ENCODE data around the gene CASKIN2. TPM values are rescaled to one million over a fixed set of nuclear protein-coding genes. Genes with fewer than 3 reads are reported as not detected.

The CASKIN2 gene
- total RNA-seq, 1 donor from 2014 or later = 5.7 TPM

DNA sequence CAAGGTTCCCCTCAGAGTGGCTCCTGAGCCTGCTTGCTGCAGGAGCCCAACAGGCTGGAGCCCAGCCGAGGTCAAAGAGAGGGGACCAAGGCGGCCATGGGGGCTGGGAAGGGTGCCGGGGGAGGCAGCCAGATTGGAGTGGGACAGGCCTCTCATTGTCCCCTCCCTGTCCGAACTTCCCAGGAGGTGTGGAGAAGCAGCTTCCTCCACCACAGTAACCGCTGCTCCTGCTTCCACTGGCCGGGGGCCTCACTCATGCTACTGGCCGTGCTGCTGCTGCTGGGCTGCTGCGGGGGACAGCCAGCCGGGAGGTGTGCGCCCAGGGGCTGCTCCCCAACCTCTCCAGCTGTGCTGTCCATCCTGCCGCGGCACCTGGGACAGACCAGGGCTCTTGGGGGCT lies 29.6 kb downstream of the CASKIN2 start:
- peaks cover 16% of the 10 kb centered on the region for H3K4me1 ChIP-seq
- H3F3A ChIP-seq (ENCODE audit: low read depth) = peaks cover 16% of the 10 kb centered on the region
- no peaks in the 10 kb centered on the region for H3K9me3 ChIP-seq (ENCODE audit: low read depth)
- DNase-seq (ENCODE audit: low spot score) = no peak
- Mint-ChIP-seq H3K27ac (no peak overlapping the region), H3K27me3 (ENCODE audit: insufficient read depth, low read depth) (peaks cover 15% of the 10 kb centered on the region), H3K36me3 (peaks cover 8% of the 10 kb centered on the region), H3K4me1 (peaks cover 24% of the 10 kb centered on the region), H3K4me3 (no peak overlapping the region), H3K9me3 (no peaks in the 10 kb centered on the region)
- TF ChIP-seq EZH2phosphoT487 (IDR thresholded peaks at IDR 0.05) (no peak), EZH2 (IDR thresholded peaks at IDR 0.05) (no peak)
- TF ChIP-seq, protein P1, sequence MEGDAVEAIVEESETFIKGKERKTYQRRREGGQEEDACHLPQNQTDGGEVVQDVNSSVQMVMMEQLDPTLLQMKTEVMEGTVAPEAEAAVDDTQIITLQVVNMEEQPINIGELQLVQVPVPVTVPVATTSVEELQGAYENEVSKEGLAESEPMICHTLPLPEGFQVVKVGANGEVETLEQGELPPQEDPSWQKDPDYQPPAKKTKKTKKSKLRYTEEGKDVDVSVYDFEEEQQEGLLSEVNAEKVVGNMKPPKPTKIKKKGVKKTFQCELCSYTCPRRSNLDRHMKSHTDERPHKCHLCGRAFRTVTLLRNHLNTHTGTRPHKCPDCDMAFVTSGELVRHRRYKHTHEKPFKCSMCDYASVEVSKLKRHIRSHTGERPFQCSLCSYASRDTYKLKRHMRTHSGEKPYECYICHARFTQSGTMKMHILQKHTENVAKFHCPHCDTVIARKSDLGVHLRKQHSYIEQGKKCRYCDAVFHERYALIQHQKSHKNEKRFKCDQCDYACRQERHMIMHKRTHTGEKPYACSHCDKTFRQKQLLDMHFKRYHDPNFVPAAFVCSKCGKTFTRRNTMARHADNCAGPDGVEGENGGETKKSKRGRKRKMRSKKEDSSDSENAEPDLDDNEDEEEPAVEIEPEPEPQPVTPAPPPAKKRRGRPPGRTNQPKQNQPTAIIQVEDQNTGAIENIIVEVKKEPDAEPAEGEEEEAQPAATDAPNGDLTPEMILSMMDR (IDR thresholded peaks at IDR 0.05) = no peak
- H3K9ac ChIP-seq = no peak overlapping the region
- H2AFZ ChIP-seq (replicated peaks) = no peak overlapping the region
- no peak overlapping the region for H3K4me2 ChIP-seq
- H3K79me2 ChIP-seq (ENCODE audit: low read depth) = peaks cover 19% of the 10 kb centered on the region
- no peak overlapping the region for H3K27ac ChIP-seq
- H3K4me3 ChIP-seq = no peak overlapping the region
- H3K36me3 ChIP-seq = no peaks in the 10 kb centered on the region
- no peaks in the 10 kb centered on the region for H3K27me3 ChIP-seq
- peaks cover 28% of the 10 kb centered on the region for H4K20me1 ChIP-seq (ENCODE audit: low read depth)

DNA sequence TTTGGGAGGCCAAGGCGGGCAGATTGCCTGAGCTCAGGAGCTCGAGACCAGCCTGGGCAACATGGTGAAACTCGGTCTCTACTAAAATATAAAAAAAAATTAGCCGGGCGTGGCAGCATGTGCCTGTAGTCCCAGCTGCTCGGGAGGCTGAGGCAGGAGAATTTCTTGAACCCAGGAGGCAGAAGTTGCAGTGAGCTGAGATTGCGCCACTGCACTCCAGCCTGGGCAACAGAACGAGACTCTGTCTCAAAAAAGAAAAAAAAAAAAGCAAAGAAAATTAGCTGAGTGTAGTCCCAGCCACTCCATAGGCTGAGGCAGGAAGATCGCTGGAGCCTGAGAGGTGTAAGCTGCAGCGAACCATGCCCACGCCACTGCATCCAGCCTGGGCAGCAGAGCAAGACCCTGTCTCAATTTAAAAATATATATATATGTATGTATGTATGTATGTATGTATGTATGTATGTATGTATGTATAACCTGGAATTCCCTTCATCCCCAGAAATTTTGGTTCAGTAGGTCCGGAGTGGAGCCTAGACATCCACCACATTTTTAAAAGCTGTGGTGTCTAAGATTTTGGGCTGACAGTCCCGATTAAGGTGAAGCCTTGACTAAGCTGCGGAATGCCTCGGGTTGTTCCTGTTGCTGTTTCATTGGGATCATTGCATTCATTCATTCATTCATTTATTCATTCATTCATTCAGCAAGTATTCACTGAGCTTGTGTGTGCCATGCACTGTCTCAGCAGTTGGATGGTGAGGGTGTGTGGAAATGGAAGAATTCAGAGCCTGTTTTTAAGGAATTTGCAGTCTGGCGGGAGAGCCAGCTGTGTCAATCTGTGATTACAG lies 33.0 kb downstream of the CASKIN2 start:
- peaks cover 32% of the 10 kb centered on the region for H3K79me2 ChIP-seq (ENCODE audit: low read depth)
- H3K4me2 ChIP-seq = peak overlapping the region; percentile 51
- H3K4me1 ChIP-seq = peaks cover 37% of the 10 kb centered on the region
- H3K4me1 Mint-ChIP-seq = peaks cover 45% of the 10 kb centered on the region
- peaks cover 15% of the 10 kb centered on the region for H3K27me3 Mint-ChIP-seq (ENCODE audit: insufficient read depth, low read depth)
- no peaks in the 10 kb centered on the region for H3K9me3 Mint-ChIP-seq
- H3K9me3 ChIP-seq (ENCODE audit: low read depth) = no peaks in the 10 kb centered on the region
- peak overlapping the region; percentile 12 for H3K9ac ChIP-seq
- H3K27ac Mint-ChIP-seq = no peak overlapping the region
- H3K27ac ChIP-seq = peak overlapping the region; percentile 77
- peaks cover 31% of the 10 kb centered on the region for H3F3A ChIP-seq (ENCODE audit: low read depth)
- no peak overlapping the region for H2AFZ ChIP-seq (replicated peaks)
- no peaks in the 10 kb centered on the region for H3K36me3 ChIP-seq
- DNase-seq (ENCODE audit: low spot score) = no peak
- no peak overlapping the region for H3K4me3 Mint-ChIP-seq
- H3K27me3 ChIP-seq = no peaks in the 10 kb centered on the region
- peaks cover 28% of the 10 kb centered on the region for H4K20me1 ChIP-seq (ENCODE audit: low read depth)
- H3K4me3 ChIP-seq = no peak overlapping the region
- no peak for TF ChIP-seq EZH2 (IDR thresholded peaks at IDR 0.05)
- TF ChIP-seq, protein P1 (IDR thresholded peaks at IDR 0.05) = no peak
- TF ChIP-seq EZH2phosphoT487 (IDR thresholded peaks at IDR 0.05) = no peak
- H3K36me3 Mint-ChIP-seq = peaks cover 8% of the 10 kb centered on the region

DNA sequence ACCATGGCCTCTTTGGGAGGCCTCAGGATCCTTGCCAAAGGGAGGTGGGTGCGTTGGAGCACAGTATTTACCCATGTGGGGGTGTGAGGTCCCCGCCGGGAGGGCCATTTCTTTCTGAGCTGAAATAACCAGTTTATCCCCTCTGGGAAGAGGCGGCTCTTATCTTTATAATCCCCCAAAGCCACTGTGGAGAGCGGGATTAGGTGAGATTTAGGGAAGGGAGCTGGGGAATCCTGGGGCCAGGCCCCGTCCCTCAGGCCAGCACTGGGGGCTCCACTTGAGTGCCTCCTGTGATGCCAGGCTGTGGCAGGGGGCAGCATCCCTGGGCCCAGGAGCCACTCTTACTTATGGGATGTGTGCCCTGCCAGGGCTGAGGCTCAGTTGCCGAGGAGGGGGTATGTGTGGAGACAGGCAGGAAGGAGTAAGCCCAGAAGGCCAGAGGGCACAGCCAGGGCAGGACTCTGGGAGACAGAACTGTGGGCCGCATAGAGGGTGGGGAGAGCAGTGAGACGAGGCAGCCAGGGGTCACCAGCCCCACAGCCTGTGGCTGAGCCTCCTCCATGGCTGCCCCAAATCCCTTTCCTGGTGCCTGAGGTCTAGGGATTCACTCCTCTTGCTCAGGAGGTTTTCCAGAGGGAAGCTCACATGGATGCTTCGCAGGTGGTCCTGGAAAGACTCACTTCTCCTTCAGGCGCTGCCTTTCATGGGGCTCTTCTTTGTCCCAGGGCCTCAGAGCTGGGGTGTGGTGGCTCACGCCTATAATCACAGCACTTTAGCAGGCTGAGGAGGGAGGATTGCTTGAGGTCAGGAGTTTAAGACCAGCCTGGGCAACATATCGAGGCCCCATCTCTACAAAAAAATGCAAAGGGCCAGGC lies 33.9 kb downstream of the CASKIN2 start:
- Histone ChIP-seq H4K20me1 (ENCODE audit: low read depth) (peaks cover 25% of the 10 kb centered on the region), H3K9ac (peak overlapping the region; percentile 12), H3K4me2 (peak overlapping the region; percentile 51), H3K27me3 (no peaks in the 10 kb centered on the region), H3K4me3 (no peak overlapping the region), H3F3A (ENCODE audit: low read depth) (peaks cover 37% of the 10 kb centered on the region), H3K9me3 (ENCODE audit: low read depth) (no peaks in the 10 kb centered on the region), H2AFZ (replicated peaks) (no peak overlapping the region), H3K4me1 (peaks cover 39% of the 10 kb centered on the region), H3K36me3 (no peaks in the 10 kb centered on the region), H3K27ac (peak overlapping the region; percentile 77), H3K79me2 (ENCODE audit: low read depth) (peaks cover 32% of the 10 kb centered on the region)
- H3K4me3 Mint-ChIP-seq = no peak overlapping the region
- H3K36me3 Mint-ChIP-seq = peaks cover 4% of the 10 kb centered on the region
- H3K9me3 Mint-ChIP-seq = no peaks in the 10 kb centered on the region
- peak; percentile 72 for DNase-seq (ENCODE audit: low spot score)
- peaks cover 12% of the 10 kb centered on the region for H3K27me3 Mint-ChIP-seq (ENCODE audit: insufficient read depth, low read depth)
- H3K27ac Mint-ChIP-seq = no peak overlapping the region
- H3K4me1 Mint-ChIP-seq = peaks cover 51% of the 10 kb centered on the region
- TF ChIP-seq, protein P1 (IDR thresholded peaks at IDR 0.05) = no peak
- TF ChIP-seq EZH2 (IDR thresholded peaks at IDR 0.05) (no peak), EZH2phosphoT487 (IDR thresholded peaks at IDR 0.05) (no peak)

Data from neural progenitor cell (in vitro differentiated cells).